CD4-positive, alpha-beta T cell treated with Interleukin-6 at 100 ng/mL for 8 hours (primary cell): ENCODE results near the gene DDX51.
A peak's percentile ranks its signal among the peaks of the same experiment; 100 is the strongest.
"Not testable (repeated sequence)": the region's sequence is repeated elsewhere in the genome, so short reads cannot be mapped to it uniquely, and the experiment has no call there.

Experiments used
- DNase-seq: peaks from one replicate; pipeline ENCODE4 v3.0.0-alpha.2; 2020; ENCODE audit warnings: mixed read lengths, low spot score

DDX51 gene

DNA sequence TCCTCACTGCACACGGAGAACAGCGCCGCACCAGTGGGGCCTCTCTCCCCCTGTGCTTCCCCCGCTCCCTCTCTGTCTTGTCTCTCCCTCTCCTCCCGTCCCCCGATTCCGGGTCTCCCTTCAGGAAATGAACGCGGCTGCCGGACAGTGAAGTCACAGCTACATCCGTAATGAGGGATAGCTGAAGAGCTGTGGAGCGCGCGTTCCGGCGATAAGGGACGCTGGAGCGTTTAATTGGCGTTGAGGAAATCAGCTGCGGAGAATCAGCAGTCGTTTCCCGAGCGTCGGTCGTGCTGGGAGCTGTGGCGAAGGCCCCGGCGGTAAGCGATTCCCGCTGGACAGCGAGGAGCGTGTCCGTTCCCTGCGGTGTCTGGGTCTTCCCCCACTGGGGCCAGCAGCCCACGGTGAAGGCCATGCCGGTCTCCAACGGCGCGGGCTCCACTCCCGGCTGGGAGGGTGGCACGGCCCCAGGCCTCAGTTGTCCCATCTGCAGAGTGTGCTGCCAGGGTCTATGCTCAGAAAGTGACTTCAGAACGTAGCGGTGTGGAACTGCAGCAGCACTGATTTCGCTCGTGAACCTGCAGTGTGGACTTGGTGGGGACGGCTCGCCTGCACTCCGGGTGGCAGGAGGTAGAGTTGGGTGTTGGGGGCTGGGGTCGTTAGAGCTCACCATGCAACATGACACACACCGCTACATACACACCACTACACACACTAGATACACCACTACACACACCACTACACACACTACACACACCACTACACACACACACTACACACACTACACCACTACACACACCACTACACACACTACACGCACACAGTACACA lies 11.0 kb upstream of the DDX51 start:
- no peak for DNase-seq

DNA sequence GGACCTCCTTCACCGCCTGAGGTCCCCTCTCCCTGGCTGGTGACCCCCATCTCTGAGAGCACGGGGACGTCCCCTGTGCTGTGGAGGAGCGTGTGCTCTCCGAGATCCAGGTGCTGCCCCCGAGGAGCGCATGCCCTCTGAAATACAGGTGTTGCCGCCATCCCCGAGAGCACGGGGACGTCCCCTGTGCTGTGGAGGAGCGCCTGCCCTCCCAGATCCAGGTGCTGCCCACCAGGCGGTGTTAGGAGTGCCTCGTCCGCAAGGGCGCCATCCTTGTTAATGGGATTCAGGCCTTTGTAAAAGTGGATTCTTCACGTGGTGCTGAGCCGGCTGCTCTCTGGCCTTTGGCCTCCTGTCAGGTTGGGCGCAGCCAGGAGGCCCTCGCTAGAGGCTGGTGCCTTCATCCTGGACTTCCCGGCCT lies 10.2 kb upstream of the DDX51 start:
- no peak for DNase-seq

DNA sequence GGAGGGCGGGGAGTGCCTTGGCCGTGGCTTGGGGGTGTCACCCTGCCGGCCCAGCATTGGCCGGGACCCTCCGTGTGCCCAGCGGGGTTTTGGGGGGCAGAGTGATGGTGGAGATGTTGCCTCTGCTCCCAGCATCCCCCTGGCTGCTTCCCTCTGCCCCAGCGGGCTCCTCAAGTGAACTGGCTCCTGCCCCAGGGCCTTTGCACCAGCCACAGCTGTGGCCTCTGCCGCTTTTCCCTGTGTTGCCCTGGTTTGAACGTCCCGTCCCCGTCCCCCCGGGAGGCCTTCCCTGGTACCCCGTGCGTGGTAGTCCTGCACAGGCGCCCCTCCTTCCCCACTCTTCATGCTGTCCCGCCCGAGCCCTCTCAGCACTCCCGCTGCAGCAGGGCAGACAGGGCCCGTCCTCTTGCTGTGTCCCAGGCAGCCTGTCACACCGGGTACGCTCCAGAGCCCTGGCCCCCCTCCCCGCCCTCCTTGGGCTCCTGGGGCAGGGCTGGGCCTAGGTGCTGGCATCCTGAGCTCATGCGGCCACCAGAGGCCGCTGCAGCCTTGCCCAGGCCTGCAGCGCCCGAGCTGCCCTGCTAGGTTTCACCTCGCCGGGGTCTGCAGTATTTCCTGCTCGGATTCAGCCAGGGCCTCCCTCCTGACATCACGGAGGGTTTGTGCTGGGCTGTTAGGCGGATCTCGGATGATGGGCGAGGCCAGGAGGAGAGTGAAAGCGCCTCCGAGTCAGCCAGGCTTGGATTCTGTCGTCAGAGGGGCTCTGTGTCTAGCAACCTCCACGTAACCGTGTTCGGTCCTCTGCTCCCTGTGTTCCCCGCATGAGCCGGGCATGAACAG lies 9.6 kb upstream of the DDX51 start:
- peak; percentile 65 for DNase-seq

DNA sequence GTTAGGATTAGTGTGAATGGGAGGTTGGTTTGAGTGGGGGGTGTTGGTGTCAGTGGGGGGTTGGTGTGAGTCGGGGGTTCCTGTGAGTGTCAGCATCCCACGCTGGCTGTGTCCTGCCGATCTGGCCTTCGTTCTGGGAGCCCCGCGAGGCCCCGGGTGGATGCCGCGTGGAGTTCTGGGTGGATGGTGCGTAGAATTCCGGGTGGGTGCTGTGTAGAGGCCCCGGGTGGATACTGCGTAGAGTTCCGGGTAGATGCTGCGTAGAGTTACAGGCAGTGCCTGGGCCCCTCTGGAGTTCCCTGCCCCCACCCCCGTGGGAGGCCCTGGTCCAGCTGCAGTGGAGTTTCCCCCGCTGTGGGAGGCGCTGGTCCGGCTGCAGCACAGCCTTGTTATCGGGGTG lies 8.8 kb upstream of the DDX51 start:
- no peak for DNase-seq

DNA sequence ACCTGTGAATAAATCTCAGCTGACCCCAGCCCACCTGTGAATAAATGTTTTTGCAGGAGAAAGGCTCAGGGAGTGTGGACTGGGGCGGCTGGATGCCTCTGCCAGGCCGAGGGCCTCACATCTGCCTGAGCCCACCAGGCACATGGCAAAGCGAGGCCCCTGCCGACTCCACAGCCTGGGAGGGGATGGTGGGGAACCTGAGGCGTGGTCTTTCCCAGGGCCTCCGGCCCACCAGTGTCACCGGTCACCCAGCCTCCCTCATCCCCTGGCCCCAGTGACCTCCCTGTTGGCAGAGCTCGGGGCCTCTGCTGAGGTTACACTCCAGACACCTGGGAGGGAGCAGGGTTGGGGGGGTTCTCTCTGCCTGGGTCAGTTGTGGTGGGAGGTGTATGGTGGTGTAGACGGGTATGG lies 8.3 kb upstream of the DDX51 start:
- DNase-seq, result no peak

DNA sequence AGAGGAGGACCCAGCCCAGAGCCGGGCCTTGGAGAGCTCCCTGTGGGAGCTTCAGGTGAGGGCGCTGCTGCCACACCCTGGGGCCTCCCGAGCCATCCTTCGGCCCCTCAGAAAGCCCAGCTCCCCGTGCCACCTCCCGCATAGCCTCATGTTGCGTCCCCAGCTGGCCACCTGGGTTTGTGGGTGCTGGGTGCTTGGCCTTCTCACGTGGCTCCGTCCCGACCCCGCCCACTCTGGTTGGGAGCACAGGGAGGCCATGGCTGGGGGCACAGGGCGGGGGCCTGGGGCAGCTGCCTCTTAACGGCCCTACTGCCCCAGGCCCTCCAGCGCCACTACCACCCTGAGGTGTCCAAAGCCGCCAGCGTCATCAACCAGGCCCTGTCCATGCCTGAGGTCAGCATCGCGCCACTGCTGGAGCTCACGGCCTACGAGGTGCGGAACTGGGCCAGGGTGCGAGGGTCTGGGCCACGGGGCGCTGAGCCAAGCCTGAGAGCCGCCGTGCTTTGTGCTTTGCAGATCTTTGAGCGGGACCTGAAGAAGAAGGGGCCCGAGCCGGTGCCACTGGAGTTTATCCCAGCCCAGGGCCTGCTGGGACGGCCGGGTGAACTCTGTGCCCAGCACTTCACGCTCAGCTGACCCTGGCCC lies 7.8 kb upstream of the DDX51 start:
- no peak for DNase-seq

DNA sequence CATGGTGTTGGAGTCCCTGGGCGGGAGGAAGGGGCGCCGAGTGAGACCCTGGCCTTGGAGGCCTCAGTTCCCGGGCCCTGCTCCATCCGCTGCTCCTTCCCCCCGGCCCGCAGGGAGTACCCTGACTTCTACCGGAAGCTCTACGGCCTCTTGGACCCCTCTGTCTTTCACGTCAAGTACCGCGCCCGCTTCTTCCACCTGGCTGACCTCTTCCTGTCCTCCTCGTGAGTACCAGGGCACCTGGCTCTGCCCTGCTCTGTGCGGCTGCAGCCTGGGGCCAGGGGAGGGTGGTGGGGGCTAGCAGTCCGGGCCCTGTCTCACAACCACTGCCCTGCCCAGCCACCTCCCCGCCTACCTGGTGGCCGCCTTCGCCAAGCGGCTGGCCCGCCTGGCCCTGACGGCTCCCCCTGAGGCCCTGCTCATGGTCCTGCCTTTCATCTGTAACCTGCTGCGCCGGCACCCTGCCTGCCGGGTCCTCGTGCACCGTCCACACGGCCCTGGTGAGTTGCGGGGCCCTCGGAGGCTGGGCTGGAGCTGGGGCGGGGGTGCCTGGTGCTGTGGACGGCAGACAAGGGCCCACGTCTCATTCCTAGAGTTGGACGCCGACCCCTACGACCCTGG lies 7.1 kb upstream of the DDX51 start:
- DNase-seq, result no peak

DNA sequence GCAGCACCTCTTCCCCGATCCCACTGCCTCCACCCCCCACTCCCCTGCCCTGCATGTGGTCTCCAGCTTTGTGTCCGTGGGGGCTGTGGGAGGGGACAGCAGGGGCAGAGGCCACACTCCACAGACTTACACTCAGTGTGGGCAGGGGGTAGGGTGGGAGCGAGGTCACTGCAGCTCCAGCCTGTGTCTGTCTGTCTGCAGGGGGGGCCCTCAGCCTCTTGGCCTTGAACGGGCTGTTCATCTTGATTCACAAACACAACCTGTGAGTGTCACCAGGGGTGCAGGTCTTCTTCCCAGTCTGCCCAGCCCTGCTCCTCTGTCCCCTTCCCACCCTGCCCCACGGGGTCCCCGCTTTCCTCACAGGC lies 6.6 kb upstream of the DDX51 start:
- DNase-seq, result no peak

DNA sequence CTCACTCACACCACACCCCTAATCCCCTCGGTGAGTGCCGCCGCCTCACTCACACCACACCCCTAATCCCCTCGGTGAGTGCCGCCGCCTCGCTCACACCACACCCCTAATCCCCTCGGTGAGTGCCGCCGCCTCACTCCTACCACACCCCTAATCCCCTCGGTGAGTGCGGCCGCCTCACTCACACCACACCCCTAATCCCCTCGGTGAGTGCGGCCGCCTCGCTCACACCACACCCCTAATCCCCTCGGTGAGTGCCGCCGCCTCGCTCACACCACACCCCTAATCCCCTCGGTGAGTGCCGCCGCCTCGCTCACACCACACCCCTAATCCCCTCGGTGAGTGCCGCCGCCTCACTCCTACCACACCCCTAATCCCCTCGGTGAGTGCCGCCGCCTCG lies 5.4 kb upstream of the DDX51 start:
- DNase-seq, result not testable (repeated sequence)

DNA sequence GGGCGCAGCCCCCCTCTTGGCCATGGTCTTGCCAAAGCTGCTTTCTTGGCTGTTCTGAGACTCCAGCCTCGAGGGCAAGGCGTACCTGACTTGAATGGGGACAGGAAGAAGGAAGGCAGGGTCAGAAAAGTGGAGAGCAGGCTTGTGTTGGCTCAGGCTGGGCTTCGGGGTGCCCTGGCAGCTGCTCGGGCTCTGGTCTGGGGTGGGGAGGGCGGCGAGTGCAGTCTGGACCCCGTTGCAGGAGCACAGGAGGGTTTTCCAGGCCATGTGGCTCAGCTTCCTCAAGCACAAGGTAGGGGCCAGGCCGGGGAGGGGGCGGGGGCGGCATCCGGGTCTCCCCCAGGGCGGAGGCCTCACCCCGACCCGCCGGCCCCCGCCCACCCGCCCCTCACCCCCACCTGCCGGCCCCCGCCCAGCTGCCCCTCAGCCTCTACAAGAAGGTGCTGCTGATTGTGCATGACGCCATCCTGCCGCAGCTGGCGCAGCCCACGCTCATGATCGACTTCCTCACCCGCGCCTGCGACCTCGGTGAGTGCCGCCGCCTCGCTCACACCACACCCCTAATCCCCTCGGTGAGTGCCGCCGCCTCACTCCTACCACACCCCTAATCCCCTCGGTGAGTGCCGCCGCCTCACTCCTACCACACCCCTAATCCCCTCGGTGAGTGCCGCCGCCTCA lies 4.4 kb upstream of the DDX51 start:
- no peak for DNase-seq

DNA sequence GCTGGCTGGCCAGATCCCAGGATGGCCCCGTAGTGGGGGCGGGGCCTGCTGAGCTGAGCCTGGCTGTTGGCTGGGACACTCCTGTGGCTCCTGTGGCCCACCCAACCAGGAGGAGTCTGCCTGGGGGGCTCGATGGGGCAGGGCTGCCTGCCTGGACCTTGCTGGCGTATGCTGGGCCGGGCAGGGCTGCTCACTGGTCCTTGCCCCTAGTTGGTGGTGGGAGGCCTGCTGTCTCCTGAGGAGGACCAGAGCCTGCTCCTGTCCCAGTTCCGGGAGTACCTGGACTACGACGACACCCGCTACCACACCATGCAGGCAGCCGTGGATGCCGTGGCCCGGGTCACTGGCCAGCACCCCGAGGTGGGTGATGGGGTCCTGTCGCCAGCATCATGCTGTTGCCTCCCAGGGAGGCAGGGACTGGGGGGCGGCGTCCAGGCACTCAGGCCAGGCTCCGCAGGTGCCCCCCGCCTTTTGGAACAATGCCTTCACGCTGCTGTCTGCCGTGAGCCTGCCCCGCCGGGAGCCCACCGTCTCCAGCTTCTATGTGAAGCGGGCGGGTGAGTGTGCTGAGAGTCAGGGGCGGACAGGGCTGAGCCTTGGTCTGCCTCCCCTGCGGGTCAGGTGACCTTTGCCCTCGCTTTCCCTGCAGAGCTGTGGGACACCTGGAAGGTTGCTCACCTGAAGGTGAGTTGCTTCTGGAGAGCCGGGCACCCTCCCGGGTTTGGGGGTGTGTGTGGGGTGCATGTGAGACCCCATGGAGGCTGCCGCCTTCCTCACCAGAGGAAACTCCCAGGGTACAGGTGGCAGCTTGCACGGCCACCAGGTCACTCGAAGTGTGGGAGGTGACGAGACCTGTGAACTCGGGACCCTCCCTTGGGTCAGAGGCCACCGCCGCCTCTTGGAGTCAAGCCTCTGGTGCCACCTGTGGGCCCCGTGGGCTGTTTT lies 3.6 kb upstream of the DDX51 start:
- DNase-seq, result no peak

DNA sequence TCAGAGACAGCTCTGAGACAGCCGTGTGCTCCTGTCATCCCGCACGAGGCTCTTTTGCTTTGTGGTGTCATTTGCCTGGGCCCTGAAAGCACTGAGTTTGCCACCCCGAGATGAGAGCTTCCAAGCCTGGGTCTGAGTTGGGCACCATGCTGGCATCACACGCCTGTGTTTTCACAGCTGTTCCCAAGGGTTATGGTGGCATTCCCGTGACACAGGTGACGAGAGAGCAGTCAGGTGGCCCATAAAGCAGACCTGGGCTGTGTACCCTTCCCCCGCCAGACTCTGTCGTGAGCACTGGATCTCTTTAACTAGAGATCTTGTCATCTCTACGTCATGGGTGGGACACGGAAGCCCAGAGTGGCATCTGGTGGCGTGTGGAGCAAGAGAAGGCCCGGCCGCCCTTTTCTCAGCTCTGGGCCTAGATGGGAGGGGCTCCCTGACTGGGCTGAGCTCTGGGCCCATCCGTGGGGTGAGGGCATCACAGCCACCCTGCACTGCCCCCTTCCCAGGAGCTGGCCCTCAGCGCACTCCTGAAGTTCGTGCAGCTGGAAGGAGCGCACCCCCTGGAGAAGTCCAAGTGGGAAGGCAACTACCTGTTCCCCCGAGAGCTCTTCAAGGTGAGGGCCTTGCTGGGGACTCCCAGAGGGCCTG lies 2.8 kb upstream of the DDX51 start:
- DNase-seq, result no peak

DNA sequence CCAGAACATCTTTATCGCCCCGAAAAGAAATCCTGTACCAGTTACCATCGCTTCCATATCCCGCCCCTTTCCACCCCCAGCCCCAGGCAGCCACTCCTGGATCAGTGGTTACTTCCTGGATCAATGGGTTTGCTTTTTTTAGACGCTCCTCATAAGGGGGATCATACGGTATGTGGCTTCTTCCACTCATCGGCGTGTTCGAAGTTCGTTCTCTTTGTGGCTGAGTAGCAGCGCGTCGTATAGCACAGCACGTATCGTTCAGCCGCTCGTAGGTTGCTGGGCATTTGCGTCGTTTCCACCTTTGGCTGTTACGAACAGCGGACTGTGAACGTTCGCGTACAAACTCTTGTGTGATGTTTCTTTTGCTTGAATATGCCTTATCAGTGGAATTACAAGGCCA lies 2.0 kb upstream of the DDX51 start:
- DNase-seq, result no peak

DNA sequence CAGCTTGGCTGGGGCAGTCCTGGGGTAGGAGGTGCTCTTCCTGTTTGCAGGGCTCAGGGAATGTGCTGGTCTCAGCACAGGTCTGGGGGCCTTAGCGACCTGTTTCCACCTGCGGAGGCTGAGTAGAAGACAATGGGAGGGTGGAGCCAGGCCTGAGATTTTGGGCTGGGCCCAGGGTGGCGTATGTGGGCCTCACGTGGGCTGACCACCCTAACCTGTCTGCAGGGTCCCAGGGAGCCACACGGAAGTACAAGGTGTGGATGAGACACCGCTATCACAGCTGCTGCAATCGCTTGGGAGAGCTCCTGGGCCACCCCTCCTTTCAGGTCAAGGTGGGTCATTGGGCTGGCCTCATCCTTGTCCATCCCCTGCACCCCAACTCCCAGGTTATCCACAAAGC lies 1.2 kb upstream of the DDX51 start:
- DNase-seq, result no peak

DNA sequence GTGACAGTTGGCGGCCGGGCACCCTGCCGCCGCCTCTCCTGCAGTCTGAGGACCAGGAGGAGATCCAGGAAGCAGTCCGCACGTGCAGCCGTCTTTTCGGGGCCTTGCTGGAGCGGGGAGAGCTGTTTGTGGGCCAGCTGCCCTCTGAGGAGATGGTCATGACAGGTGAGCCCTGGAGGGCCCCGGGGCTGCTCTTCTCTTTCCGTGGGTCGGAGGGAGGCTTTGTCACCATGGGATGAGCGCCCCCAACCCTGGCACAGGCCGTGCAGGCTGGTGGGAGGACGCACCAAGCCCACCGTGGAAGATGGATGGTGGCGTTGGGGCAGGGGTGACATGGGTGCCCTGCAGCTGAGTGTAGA lies 670 bp upstream of the DDX51 start:
- DNase-seq, result no peak

DNA sequence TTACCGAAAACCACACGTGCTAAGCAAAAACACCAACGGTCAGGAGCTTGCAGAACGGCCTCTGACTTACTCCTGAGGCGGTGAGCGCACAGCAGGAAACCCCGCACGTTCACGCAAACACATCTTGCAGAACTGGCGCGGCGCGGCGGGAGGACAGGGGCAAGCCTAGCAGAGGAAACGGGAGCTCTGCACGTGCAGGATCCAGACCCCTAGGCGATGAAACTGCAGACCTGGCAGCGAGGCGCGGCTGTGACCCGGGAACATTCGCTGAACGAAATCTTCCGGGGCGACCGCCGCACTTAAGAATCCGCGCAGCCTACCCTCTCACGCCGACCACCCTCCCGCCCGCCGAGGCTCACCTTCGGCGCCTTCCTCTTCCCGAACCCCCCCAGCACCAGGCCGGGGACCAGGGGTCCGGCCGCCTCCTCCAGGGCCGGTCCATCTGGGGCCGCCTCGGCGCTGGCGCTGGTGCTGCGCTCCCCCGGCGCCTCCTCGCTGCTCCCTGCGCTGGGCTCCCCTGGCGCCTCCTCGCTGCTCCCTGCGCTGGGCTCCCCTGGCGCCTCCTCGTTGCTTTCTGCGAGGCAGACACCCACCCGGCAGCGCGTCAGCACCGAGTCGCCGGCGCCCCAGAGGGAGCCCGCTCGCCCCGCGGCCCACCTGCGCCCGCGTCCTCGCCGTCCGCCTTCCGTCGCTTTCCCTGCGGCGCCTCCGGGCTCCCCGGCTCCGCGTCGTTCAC lies 615 bp downstream of the DDX51 start:
- DNase-seq, result no peak

DNA sequence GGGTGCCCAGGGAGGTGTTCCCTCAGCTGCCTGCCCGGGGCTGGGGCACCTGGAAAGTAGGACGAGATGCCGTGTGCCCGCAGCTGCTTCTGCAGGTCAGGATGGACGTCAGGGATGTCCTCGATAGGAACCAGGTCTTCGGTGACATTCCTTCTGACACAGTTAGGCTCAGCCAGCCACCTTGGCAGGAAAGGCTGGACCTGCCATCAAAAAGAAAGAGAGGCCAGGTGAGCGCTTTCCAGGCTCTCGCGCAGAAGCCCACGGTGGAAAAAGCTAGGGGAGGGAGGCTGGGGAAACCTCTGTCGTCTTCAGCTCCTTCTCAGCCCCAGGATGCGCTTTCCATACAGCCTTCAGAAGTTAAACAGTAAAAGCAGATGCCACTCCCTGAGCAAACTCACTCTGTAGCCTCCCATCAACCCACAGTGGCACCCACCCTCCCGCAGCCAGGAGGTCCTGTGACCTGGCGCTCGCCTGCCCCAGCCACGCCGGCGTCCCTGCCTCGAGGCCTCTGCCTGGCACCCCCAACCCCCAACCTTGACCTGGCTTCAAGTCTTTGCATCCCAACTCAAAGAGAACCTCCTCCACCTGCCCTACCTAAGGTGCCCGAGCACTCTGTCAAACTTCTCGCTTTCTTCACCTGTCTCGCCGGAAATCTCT lies 1.3 kb downstream of the DDX51 start:
- no peak for DNase-seq

DNA sequence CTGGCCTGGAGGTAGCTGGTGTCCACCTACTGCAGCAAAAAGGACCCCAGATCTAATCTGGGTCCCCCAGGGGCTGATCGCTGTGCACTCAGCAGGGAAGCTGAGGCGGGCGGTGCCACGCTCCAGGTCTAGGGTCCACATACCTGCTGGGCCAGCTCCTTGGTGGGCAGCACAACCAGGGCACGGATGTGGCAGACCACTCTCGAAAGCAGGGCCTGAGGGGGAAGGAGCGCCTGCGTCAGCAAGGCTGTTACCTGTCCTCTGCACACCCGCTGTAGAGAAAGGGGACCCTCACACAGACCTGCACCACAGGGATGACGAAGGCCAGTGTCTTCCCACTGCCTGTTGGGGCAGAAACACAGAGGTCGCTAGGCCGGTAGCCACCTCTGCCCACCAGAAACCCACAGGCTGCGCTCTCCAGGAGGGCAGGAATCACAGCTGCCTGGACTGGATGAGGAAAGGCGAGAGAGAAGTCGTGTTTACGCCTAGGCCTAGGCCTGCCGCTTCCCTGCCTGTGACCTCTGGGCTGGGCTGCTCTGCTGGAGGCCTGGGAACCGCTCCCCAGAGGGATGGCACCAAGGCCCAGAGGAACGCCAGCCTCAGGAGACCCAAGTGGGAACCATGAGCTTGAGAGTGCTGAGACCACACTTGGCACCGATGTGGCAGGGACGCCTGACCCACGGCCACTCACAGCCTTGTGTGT lies 2.0 kb downstream of the DDX51 start:
- no peak for DNase-seq
